Measurements from ENCODE around the gene ANAPC1.
"Not testable (repeated sequence)": the region's sequence is repeated elsewhere in the genome, so short reads cannot be mapped to it uniquely, and the experiment has no call there.

The ANAPC1 gene

GRCh38 chr2:111923276-111923804 is 39.3 kb upstream of the ANAPC1 start:
- no peak for DNase-seq (ENCODE audit: low read depth)
- TF ChIP-seq CTCF (conservative IDR thresholded peaks at IDR 0.05; ENCODE audit: low read depth, low read length), result no peak
- no peak overlapping the region for H3K4me3 ChIP-seq (ENCODE audit: low read length)

GRCh38 chr2:111919794-111920608 is 36.0 kb upstream of the ANAPC1 start:
- H3K4me3 ChIP-seq (ENCODE audit: low read length), result no peak overlapping the region
- TF ChIP-seq CTCF (conservative IDR thresholded peaks at IDR 0.05; ENCODE audit: low read depth, low read length), result no peak
- no peak for DNase-seq (ENCODE audit: low read depth)

- TF ChIP-seq CTCF (conservative IDR thresholded peaks at IDR 0.05; ENCODE audit: low read depth, low read length), result peak; percentile 34
- DNase-seq (ENCODE audit: low read depth), result no peak
- H3K4me3 ChIP-seq (ENCODE audit: low read length), result no peak overlapping the region
Measured at GRCh38 chr2:111919365-111919764, 35.4 kb upstream of the ANAPC1 start.

DNA sequence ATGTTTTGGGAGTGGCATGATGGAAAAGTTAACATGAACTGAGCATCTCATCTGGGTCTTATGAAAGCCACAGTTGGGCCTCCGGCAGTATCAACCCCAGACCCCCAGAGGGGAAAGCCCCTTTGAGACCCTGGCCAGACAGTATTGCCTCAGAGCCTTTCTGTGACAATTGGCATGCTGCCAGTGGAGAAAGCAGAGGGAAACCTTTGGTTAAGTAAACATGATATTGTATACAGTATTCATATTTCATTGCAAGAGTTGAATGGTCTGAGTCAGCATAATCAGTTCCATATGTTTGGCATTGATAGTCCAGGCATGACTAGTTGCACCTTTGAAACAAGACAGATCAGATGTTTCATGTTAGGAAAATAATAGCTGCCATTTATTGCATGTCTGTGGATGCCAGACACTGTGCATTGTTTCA is 34.4 kb upstream of the ANAPC1 start:
- DNase-seq (ENCODE audit: low read depth), result no peak
- TF ChIP-seq CTCF (conservative IDR thresholded peaks at IDR 0.05; ENCODE audit: low read depth, low read length), result no peak
- no peak overlapping the region for H3K4me3 ChIP-seq (ENCODE audit: low read length)

DNA sequence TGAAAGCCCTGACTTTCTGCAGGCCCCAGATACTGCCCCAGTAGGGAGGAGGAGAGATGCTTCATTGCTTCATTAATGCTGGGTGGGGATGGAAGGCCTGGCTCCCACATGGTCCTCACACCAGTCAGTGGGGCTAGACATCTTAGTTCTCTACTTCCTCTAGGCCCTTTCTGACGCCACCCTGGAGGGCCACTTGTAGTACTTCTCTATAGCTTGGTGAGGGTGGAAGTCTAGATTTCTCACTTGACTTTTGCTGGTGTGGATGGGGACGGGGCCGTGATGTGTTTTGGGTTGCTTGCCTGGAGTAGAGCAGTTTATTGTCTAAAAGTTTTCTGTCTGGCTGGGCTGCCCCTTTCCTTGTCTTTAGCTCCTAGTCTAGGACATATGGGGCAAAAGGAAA is 33.1 kb upstream of the ANAPC1 start:
- no peak for DNase-seq (ENCODE audit: low read depth)
- no peak overlapping the region for H3K4me3 ChIP-seq (ENCODE audit: low read length)
- no peak for TF ChIP-seq CTCF (conservative IDR thresholded peaks at IDR 0.05; ENCODE audit: low read depth, low read length)

DNA sequence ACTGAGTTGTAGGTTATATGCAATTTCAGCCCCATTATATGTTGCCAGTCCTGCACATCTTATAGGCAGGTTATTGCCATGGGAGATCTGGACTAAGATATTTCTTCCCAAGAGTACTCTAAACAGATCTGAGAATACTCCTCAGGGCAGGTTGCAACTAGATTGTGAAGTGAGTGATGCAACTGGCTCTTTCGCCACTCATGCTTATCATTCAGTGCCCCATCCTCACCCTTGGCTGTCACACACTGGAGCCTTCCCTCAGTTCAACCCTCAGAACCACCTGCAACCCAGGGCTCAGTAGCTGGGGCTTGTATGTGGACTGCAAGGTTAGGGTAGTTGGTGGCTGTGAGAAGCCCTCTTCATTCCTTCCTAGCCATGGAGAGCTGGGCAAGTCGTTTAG is 28.6 kb upstream of the ANAPC1 start:
- DNase-seq (ENCODE audit: low read depth), result no peak
- H3K4me3 ChIP-seq (ENCODE audit: low read length), result no peak overlapping the region
- TF ChIP-seq CTCF (conservative IDR thresholded peaks at IDR 0.05; ENCODE audit: low read depth, low read length), result no peak

DNA sequence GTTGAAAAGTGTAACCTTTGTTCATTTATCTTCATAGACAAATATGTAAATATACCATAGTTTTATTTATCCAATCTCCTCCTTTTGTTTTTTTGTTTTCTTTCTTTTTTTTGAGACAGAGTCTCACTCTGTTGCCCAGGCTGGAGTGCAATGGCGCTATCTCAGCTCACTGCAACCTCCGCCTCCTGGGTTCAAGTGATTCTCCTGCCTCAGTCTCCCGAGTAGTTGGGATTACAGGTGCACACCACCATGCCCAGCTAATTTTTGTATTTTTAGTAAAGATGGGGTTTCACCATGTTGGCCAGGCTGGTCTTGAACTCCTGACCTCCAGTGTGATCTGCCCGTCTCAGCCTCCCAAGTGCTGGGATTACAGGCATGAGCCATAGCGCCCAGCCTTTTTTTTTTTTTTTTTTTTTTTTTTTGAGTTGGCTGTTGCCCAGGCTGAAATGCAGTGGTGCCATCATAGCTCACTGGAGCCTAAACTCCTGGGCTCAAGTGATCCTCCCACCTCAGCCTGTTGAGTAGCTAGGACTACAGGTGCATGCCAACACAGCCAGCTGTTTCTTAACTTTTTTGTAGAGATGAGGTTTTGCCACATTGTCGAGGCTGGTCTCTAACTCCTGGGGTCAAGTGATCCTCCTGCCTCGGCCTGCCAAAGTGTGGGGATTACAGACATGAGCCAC is 27.4 kb upstream of the ANAPC1 start:
- not testable (repeated sequence) for H3K4me3 ChIP-seq (ENCODE audit: low read length); DNase-seq (ENCODE audit: low read depth)

Measured in retinal pigment epithelial cell (primary cell).